Activated T-cell treated with anti-CD3 and anti-CD28 coated beads for 4 hours (primary cell): ENCODE results near the gene SETBP1.
"Not testable (repeated sequence)": the region's sequence is repeated elsewhere in the genome, so short reads cannot be mapped to it uniquely, and the experiment has no call there.

ENCODE experiments used
- DNase-seq: peaks from one replicate; pipeline ENCODE4 v3.0.0-alpha.2; 2020

Gene SETBP1

GRCh38 chr18:44708451-44709083, 27.9 kb downstream of the SETBP1 start:
- no peak for DNase-seq

GRCh38 chr18:44709307-44710126, 28.8 kb downstream of the SETBP1 start:
- DNase-seq: no peak

- no peak for DNase-seq
These were observed 30.2 kb downstream of the SETBP1 start for GRCh38 chr18:44710931-44711330.

GRCh38 chr18:44712025-44712424, 31.3 kb downstream of the SETBP1 start:
- DNase-seq: no peak

- no peak for DNase-seq
These were observed 32.7 kb downstream of the SETBP1 start for GRCh38 chr18:44713435-44713834.

- no peak for DNase-seq
These were observed 33.7 kb downstream of the SETBP1 start for GRCh38 chr18:44714376-44714775.

- DNase-seq: no peak
These were observed 34.6 kb downstream of the SETBP1 start for GRCh38 chr18:44715245-44715644.

- no peak for DNase-seq
These were observed 35.2 kb downstream of the SETBP1 start for GRCh38 chr18:44715842-44716241.

- DNase-seq: no peak
These were observed 36.0 kb downstream of the SETBP1 start for GRCh38 chr18:44716697-44717163.

- no peak for DNase-seq
These were observed 38.9 kb downstream of the SETBP1 start for GRCh38 chr18:44719519-44720060.

GRCh38 chr18:44721748-44722147, 41.1 kb downstream of the SETBP1 start:
- not testable (repeated sequence) for DNase-seq

GRCh38 chr18:44723411-44723810, 42.7 kb downstream of the SETBP1 start:
- DNase-seq: no peak

- DNase-seq: no peak
These were observed 43.6 kb downstream of the SETBP1 start for GRCh38 chr18:44724105-44724778.

GRCh38 chr18:44725300-44726058, 44.8 kb downstream of the SETBP1 start:
- peak; percentile 54 for DNase-seq

GRCh38 chr18:44726059-44726421, 45.4 kb downstream of the SETBP1 start:
- no peak for DNase-seq

GRCh38 chr18:44727291-44727690, 46.6 kb downstream of the SETBP1 start:
- DNase-seq: no peak

GRCh38 chr18:44729631-44730101, 49.0 kb downstream of the SETBP1 start:
- no peak for DNase-seq

- no peak for DNase-seq
These were observed 50.3 kb downstream of the SETBP1 start for GRCh38 chr18:44730803-44731529.

GRCh38 chr18:44731530-44732237, 51.0 kb downstream of the SETBP1 start:
- DNase-seq: no peak

GRCh38 chr18:44732238-44732563, 51.5 kb downstream of the SETBP1 start:
- no peak for DNase-seq

GRCh38 chr18:44732599-44732998, 51.9 kb downstream of the SETBP1 start:
- DNase-seq: no peak
